Psoas muscle (tissue), 8 donors: ENCODE results near the gene MASP1. TPM values are rescaled to one million over a fixed set of nuclear protein-coding genes. Genes with fewer than 3 reads are reported as not detected.

Experiments used
- ATAC-seq, 4 donors: fragments of 200-7000 bp; cut with Tn5 transposase; one replicate each; pipeline ENCODE4 v1.9.1; 2020; ENCODE audit warnings: moderate library complexity in 3 of 4, mild to moderate bottlenecking in 2 of 4
- DNase-seq, 2 donors: peaks; one replicate each; pipeline ENCODE4 v3.0.0-alpha.2; 2020
- H3K27ac ChIP-seq: fragments of 200-600 bp; one replicate; pipeline ENCODE4 v1.8.0; 2022
- H3K27me3 ChIP-seq, 3 donors: fragments of 200-600 bp in 1 of 3; one replicate each; pipeline versions ENCODE4 v1.6.1 to v1.8.0; 2013 to 2022; ENCODE audit warnings: low read length in 2 of 3, mild to moderate bottlenecking in 2 of 3, moderate library complexity in 1 of 3; ENCODE audit not compliant: insufficient read depth in 3 of 3
- H3K36me3 ChIP-seq, 2 donors: fragments of 200-600 bp in 1 of 2; one replicate each; pipeline versions ENCODE4 v1.6.1 to v1.8.0; 2013 to 2022; ENCODE audit warnings: low read depth in 1 of 2, mild to moderate bottlenecking in 1 of 2, moderate library complexity in 1 of 2; ENCODE audit not compliant: insufficient read depth in 1 of 2
- H3K4me1 ChIP-seq: fragments of 200-600 bp; one replicate; pipeline ENCODE4 v1.8.0; 2022
- H3K4me3 ChIP-seq: fragments of 200-600 bp; one replicate; pipeline ENCODE4 v1.8.0; 2022; ENCODE audit warnings: mild to moderate bottlenecking
- H3K9me3 ChIP-seq: fragments of 200-600 bp; one replicate; pipeline ENCODE4 v1.8.0; 2022
- WGBS, 3 donors: extraction: QIAGEN DNeasy Blood & Tissue Kit; methylation state at CpG; one replicate each; pipeline versions ENCODE4 v1.1.6 to v1.1.7; 2013; 5-methylcytosine and 5-hydroxymethylcytosine counted together
- intact Hi-C, 2 donors: fragments of 100-400 bp; cut with DNase I; formaldehyde crosslinking; loops; one replicate each; pipeline versions ENCODE4 v1.11.0 to v1.14.2; 2022
- polyA plus RNA-seq, 3 donors: library from polyadenylated mRNA; stranded (reverse); fragments of 200-250 nt; gene quantifications; one replicate each; pipeline ENCODE4 v1.2.3, GENCODE V29; 2013
- total RNA-seq, 4 donors: library from RNA; stranded (reverse); fragmentation: NEBNext Ultra II Directional in 2 of 4; extraction: Animal tissue kit (Norgen Biotek cat#: 25700) in 2 of 4; gene quantifications; one replicate each; pipeline versions ENCODE4 v1.2.1 to v1.2.4, GENCODE V29; 2021 to 2023
- TF ChIP-seq, protein P1 (sequence below): fragments of 200-600 bp; IDR thresholded peaks from one replicate; pipeline ENCODE4 v1.8.0; 2022; ENCODE audit warnings: antibody characterized with exemption
- donor health status: healthy with polysubstance abuse.
- donor health status: DM: no; HTN: no; CAD: no; lungs with moderate emphysema.
- donor health status: Bipolar disorder and iron deficiency.
- donor health status: healthy.
- donor health status: DM: yes; HTN: yes; CAD: no.
- donor health status: DM: no; HTN: no; CAD: no.
- donor health status: DM: no; HTN: no; CAD: no.
- donor health status: DM: yes; HTN: yes; CAD: no.

MASP1 gene
- total and polyA plus RNA-seq, 7 donors = 0.66 to 8.1 (median 4.2) TPM

DNA sequence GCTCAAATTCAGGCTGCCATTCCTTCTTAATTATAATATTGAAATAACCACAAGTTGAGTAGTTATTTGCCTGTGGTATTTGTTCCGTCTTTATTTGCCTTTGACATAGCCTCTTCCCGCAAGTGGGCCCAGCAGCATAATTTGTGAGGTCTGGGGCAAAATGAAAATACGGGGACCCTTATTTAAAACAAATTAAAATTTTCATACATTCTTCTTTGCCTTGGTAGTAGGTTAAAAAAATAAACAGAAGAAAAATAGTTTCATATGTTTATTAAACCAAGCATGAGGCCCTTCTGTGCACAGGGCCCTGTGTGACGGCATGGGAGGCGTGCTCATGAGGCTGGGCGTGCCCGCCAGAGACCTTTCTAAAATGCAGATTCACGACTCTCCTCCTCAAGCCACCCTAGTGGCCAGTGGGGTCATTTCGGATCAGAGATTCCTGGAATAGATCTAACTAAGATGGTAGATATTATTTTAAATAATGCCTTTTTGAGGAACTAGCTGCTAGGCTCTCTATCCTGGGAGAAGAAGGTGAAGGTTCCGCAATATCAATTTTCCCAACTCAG is 35.4 kb downstream of the MASP1 start:
- TF ChIP-seq, protein P1, sequence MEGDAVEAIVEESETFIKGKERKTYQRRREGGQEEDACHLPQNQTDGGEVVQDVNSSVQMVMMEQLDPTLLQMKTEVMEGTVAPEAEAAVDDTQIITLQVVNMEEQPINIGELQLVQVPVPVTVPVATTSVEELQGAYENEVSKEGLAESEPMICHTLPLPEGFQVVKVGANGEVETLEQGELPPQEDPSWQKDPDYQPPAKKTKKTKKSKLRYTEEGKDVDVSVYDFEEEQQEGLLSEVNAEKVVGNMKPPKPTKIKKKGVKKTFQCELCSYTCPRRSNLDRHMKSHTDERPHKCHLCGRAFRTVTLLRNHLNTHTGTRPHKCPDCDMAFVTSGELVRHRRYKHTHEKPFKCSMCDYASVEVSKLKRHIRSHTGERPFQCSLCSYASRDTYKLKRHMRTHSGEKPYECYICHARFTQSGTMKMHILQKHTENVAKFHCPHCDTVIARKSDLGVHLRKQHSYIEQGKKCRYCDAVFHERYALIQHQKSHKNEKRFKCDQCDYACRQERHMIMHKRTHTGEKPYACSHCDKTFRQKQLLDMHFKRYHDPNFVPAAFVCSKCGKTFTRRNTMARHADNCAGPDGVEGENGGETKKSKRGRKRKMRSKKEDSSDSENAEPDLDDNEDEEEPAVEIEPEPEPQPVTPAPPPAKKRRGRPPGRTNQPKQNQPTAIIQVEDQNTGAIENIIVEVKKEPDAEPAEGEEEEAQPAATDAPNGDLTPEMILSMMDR = no peak
- H3K27me3 ChIP-seq = no peaks in the 10 kb centered on the region
- ATAC-seq (no peak), DNase-seq (no peak)
- H3K9me3 ChIP-seq = no peaks in the 10 kb centered on the region
- no peak overlapping the region for H3K4me3 ChIP-seq
- no peak overlapping the region for H3K27ac ChIP-seq
- peaks cover 0 to 7% of the 10 kb centered on the region in 2 donors for H3K36me3 ChIP-seq
- H3K4me1 ChIP-seq = no peaks in the 10 kb centered on the region
- 90 to 94% (median 94%) methylated on average over 10 of the region's 10 CpGs for WGBS, 3 donors
- intact Hi-C loops = no loop called here

DNA sequence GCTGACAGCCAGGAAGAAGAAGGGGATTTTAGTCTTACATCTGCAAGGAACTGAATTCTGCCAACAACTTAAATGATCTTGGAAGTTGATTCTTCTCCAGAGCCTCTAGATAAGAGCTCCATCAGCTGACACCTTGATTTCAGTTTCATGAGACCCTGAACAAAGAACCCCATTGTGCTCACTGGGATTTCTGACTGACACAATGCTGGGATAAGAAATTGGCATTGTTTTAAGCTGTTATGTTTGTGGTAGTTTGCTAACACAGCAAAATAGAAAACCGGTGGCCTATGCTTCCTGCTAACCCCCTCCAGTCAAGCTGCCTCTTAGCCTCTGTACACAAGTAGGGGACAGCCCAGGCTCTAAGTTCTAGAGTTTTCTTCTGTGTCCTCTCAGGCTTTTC is 36.2 kb downstream of the MASP1 start:
- 13 to 15% (median 14%) methylated on average over 1 of the region's 1 CpG for WGBS, 3 donors
- Histone ChIP-seq H3K9me3 (no peaks in the 10 kb centered on the region), H3K27ac (no peak overlapping the region), H3K4me1 (no peaks in the 10 kb centered on the region), H3K27me3 (no peaks in the 10 kb centered on the region), H3K36me3 (peaks cover 0 to 7% of the 10 kb centered on the region in 2 donors), H3K4me3 (no peak overlapping the region)
- ATAC-seq (no peak), DNase-seq (no peak)
- TF ChIP-seq, protein P1 = no peak
- intact Hi-C loops = no loop called here

DNA sequence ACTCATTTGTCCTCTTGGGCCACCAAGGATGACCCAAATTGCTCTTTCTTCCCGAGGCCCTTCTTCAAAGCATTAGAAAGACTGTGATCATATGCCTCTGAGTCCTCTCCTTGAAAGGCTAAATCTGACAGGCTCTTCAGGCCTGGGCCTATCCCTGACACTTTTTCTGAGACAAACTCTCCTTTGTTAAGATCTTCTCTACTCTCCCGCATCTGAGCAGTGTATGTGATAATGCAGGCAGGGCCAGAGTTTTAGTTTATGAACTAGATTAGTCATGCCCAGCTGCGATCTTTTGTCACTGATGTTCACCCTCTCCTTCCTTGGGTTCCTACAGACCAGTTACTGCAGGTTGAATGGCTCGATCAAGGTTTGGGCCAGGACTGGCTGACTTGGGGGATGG is 39.2 kb downstream of the MASP1 start:
- ATAC-seq (no peak), DNase-seq (no peak)
- Histone ChIP-seq H3K36me3 (peaks cover 0 to 7% of the 10 kb centered on the region in 2 donors), H3K27ac (no peak overlapping the region), H3K9me3 (no peaks in the 10 kb centered on the region), H3K4me1 (no peaks in the 10 kb centered on the region), H3K27me3 (no peaks in the 10 kb centered on the region), H3K4me3 (no peak overlapping the region)
- 62 to 63% (median 63%) methylated on average over 4 of the region's 4 CpGs for WGBS, 3 donors
- TF ChIP-seq, protein P1 = no peak
- intact Hi-C loops = no loop called here

DNA sequence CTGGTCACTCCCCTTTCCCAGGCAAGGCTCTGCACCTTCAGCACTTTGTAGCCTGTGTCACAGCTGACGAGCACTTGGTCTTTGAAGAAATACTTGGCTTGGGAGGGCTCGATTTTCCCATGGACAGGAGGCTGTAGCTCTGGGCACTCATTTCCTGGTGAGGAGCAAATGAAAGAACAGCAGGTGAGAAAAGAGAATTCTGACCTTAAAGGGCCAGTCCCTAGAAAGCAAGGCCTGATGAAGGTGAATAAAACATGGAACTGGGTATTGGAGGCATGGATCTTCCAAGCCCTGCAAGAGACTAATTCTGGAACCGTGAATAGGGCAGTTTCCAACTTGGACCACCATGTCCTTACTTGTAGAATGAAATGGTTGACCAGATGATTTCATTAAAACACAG is 39.9 kb downstream of the MASP1 start:
- Histone ChIP-seq H3K4me1 (no peaks in the 10 kb centered on the region), H3K4me3 (no peak overlapping the region), H3K9me3 (no peaks in the 10 kb centered on the region), H3K27ac (no peak overlapping the region), H3K36me3 (peaks cover 0 to 2% of the 10 kb centered on the region in 2 donors), H3K27me3 (no peaks in the 10 kb centered on the region)
- intact Hi-C loops = no loop called here
- ATAC-seq = no peak
- TF ChIP-seq, protein P1 = no peak
- 43 to 60% (median 46%) methylated on average over 3 of the region's 3 CpGs for whole genome bisulfite sequencing, 3 donors
- no peak for DNase-seq

DNA sequence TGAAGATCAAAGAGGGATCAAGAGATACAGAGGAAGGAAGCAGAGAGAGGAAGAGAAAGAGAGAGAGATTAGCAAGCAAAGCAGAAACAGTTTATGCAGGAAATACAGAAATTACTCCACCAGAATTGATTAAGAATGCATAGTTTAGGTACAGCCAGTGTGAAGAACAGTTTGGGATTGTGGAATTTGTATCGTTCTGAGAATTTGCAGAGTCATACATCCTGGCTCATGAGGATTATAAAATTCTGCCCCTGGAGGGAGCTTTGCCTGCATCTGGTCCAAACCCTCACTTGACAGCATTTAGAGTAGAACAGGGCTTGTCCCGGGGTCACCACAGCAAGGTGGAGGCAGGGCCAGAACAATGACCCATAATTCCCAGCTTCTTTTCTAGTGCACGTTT is 44.1 kb downstream of the MASP1 start:
- no peak overlapping the region for H3K27ac ChIP-seq
- no peak overlapping the region for H3K4me3 ChIP-seq
- intact Hi-C loops = no loop called here
- no peaks in the 10 kb centered on the region for H3K36me3 ChIP-seq
- H3K4me1 ChIP-seq = no peaks in the 10 kb centered on the region
- WGBS, 3 donors = 36 to 43% (median 38%) methylated on average over 3 of the region's 3 CpGs
- ATAC-seq (no peak), DNase-seq (no peak)
- H3K27me3 ChIP-seq = no peaks in the 10 kb centered on the region
- no peaks in the 10 kb centered on the region for H3K9me3 ChIP-seq
- TF ChIP-seq, protein P1 = no peak
